Measurements from ENCODE around the gene FNDC3A.

DNA sequence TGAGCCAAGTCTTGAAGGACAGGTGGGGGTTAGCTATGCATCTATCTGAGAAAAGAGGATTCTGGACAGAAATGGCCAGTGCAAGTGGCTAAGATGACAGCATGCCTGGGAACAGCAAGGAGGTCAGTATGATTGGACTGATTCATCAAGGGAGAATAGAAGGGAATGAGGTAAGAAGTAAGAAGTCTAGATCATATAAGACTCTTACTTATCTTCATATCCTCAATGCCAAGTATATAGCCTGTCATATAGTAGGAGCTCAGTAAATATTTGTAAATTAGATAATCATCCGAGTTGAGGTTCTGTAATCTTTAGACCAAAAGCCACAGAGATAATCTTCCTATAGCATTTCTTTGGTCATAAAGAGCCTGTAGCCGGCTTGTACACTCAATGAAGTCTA, 141.2 kb downstream of the FNDC3A start:
- no peak for TF ChIP-seq ZBTB17 (CRISPR knock-in tag; IDR thresholded peaks at IDR 0.05)
- TF ChIP-seq SMARCA5 (IDR thresholded peaks at IDR 0.05), result no peak
- TF ChIP-seq ZNF165 (CRISPR knock-in tag; IDR thresholded peaks at IDR 0.05; ENCODE audit: borderline replicate concordance), result no peak
- TF ChIP-seq, protein P1, sequence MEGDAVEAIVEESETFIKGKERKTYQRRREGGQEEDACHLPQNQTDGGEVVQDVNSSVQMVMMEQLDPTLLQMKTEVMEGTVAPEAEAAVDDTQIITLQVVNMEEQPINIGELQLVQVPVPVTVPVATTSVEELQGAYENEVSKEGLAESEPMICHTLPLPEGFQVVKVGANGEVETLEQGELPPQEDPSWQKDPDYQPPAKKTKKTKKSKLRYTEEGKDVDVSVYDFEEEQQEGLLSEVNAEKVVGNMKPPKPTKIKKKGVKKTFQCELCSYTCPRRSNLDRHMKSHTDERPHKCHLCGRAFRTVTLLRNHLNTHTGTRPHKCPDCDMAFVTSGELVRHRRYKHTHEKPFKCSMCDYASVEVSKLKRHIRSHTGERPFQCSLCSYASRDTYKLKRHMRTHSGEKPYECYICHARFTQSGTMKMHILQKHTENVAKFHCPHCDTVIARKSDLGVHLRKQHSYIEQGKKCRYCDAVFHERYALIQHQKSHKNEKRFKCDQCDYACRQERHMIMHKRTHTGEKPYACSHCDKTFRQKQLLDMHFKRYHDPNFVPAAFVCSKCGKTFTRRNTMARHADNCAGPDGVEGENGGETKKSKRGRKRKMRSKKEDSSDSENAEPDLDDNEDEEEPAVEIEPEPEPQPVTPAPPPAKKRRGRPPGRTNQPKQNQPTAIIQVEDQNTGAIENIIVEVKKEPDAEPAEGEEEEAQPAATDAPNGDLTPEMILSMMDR (IDR thresholded peaks at IDR 0.05 in 2 of 3, conservative IDR thresholded peaks at IDR 0.05 in 1 of 3; ENCODE audit: insufficient read depth in 2 of 3, low read depth in 1 of 3, low read length in 3 of 3), result no peak
- TF ChIP-seq MTA1 (IDR thresholded peaks at IDR 0.05; ENCODE audit: borderline replicate concordance), result no peak
- no peak for TF ChIP-seq FOXP4 (CRISPR knock-in tag; IDR thresholded peaks at IDR 0.05; ENCODE audit: borderline replicate concordance)
- no peak for TF ChIP-seq NRF1 (conservative IDR thresholded peaks at IDR 0.05 in 1 of 2, IDR thresholded peaks at IDR 0.05 in 1 of 2)
- no peak for TF ChIP-seq COPS2 (conservative IDR thresholded peaks at IDR 0.05)
- no peak for TF ChIP-seq MYC (IDR thresholded peaks at IDR 0.05; ENCODE audit: low read depth, low read length)
- TF ChIP-seq MYC (CRISPR knock-in tag; IDR thresholded peaks at IDR 0.05; ENCODE audit: borderline replicate concordance, low read depth), result no peak
- no peak for TF ChIP-seq KLF10 (CRISPR knock-in tag; IDR thresholded peaks at IDR 0.05)
- no peak for TF ChIP-seq ZBTB33 (CRISPR knock-in tag; IDR thresholded peaks at IDR 0.05)
- no peak for TF ChIP-seq CREB5 (CRISPR knock-in tag; IDR thresholded peaks at IDR 0.05)
- no peak for TF ChIP-seq PHF8 (IDR thresholded peaks at IDR 0.05; ENCODE audit: borderline replicate concordance, low read length)
- TF ChIP-seq REST (IDR thresholded peaks at IDR 0.05; ENCODE audit: borderline replicate concordance), result no peak
- no peak for TF ChIP-seq REST (CRISPR knock-in tag; IDR thresholded peaks at IDR 0.05; ENCODE audit: low read depth)
